Measurements from ENCODE around the gene SLC1A2.

Gene SLC1A2

DNA sequence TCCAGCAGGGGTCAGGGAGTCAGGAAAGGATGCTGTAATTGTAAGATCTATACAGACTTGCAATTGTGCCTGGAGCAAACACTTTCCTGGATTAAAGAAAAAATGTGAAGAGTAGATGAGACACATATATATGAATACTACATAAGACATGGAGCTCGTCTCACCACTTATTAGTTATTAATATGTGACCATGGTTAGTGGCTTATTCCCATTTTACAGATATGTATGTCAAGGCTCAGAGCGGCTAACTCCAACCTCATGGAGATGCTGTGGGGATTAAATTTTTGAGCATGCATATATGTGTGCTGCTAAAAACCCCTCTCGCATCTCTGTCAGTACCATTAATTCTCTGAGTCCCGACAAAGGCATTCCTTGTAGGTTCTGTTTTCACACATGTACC is 125.7 kb downstream of the SLC1A2 start:
- no peak for DNase-seq

DNA sequence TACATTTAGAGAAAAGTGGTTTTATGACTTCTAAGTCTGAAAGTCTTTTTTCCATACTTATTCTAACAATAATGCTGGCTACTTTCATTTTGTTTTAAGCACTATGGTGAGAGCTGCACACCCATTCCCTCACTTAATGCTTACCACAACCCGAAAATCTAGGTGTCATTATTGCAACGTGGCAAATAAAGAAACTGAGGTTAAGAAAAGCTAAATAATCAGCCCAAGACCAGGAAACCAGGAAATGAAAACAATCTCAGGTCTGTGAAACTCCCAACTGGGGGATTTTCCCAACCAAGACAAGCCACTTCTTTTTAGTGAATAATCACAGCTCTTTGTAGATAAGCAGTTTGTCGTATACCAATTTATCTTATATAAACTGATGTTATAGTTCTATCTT is 126.3 kb downstream of the SLC1A2 start:
- DNase-seq: no peak

DNA sequence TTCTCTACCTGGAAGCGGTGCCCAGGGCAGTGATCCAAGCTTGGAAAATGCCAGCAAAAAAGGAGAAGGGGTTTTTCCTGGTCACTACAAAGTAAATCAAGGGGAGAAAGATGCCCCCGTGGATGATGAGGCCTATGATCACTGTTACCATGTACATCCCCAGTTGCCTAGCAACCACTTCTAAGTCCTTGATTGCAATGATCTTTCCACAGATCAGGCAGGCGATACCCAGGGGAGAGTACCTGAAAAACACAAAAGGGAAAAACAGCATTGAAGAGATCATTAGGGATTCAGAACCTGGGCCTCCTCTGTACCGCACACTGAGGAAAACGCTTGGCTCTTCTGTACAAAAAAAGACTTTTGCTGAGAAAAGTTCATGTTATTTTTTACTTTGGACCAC is 127.1 kb downstream of the SLC1A2 start:
- DNase-seq: no peak

DNA sequence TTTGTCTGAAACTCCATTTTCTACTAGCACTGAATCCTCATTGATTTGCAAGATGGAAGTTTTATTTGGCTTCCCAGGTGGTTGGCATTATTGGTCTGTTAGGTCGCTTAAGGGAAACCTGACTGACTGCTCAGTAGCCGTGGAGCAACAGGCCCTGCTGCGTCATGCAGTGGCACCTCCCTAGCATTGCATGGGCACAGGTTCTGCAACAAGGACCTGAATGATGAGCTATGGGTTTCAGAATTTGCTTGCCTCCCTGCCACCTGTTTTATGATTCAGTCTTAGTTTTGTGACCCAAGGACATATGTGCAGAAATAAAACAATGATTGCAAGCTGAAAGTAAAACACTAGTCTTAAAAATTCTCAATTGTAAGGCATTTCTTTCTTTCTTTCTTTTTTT is 128.5 kb downstream of the SLC1A2 start:
- no peak for DNase-seq

DNA sequence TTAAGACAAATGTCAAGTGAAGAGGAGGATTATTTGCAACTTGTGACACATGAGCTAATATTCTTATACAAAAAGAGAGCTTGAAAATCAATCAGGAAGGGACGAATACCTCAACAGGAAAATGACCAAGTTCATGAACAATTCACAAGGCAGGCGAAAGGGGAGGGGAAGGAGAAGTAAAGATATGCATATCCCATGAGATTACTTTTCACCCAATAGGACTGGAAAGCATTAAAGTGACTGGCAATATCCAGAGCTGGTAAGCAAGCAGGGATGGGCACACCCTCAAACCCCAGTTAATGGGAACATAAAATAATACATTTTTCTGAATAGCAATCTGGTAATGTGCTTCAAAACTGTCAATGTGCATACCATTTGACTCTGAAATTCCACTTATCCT is 129.5 kb downstream of the SLC1A2 start:
- DNase-seq: no peak

DNA sequence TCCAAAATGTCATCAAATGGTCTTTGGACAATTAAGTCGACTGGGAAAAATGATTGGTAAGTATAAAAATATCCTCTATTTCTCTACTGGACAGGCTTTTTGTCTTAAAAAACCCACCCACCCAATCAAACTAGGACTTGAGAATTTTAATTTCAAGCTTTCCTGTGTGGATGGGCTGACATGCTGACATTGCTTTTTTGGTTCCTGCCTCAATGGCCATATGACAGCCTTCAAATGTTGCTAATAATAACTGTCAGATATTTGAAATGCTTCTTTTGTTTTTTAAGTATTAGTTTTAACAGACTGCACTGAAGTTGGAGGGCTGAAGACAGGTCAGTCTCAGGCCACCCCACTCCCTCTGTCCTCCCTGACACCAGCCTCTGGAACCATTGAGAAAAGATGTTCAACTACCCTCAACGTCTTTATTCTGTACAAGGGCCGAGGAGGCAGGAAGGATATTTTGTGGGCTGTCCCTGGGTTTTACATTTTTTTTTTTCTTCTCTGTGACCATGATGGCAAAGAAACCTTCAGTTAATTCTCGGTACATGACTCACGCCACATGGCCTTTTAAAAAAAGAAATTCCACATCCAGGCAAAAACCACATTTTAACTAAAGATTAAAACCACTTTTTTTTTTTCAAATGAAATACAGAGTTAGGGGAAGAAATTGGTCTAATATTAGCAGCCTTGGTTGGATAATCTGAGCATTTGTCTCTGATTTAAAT is 130.4 kb downstream of the SLC1A2 start:
- no peak for DNase-seq

DNA sequence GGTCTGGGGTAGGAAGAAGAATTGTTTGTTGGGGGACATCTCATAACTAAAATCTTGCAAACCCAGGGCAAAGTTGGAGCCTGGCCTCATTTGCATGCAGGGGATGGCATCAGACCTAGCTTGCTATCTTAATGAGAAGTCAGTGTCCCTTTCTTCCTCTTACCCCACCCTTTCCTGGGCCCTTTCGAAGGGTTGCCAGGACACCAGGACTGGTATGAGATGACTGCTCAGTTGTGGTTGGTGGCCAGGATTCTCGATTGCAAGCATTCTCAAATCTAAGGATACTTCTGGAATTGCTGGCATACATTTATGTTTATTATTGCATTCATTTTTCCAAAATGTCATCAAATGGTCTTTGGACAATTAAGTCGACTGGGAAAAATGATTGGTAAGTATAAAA is 131.0 kb downstream of the SLC1A2 start:
- no peak for DNase-seq

DNA sequence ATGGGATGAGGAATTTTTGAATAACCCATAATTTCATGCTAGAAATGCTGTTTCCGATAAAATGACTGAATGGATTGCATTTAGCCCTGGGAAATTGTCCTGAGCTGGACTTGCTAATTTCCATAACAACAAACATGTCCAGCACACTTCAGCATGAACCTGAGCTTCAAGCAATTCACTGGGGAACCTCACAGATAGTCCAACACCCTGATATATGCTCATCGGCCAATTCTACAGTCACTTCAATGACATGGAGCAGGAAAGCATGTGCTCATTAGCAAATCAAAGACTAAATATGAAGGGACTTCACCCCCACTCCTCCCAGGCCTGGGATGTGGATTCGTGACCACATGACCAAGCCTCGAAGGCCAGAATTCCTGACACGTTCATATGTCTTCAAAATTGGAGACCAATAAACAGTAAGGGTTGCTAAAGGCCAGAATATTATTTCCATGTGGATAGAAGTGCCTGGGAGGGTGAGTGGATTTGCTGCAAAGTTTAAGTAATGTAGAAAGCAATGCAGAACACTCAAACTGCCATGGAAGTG is 131.9 kb downstream of the SLC1A2 start:
- DNase-seq: no peak

DNA sequence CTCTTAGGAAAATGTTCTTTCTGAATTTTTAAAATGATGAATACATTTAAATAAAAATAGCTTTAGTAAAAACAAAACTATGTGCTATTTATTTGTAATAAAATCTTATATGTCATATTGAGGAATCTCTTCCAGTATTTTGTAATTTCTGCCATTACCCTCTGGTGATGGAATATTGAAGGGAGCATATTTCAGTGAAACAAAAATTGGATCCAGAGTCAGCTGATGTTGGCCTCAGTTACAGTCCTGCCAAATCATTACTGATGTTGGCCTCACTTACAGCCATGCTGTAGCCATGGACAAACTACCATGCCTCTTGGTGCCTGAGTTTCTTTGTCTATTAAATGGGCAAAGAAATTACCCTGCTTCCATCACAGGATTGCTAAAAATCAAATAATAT is 133.2 kb downstream of the SLC1A2 start:
- no peak for DNase-seq

DNA sequence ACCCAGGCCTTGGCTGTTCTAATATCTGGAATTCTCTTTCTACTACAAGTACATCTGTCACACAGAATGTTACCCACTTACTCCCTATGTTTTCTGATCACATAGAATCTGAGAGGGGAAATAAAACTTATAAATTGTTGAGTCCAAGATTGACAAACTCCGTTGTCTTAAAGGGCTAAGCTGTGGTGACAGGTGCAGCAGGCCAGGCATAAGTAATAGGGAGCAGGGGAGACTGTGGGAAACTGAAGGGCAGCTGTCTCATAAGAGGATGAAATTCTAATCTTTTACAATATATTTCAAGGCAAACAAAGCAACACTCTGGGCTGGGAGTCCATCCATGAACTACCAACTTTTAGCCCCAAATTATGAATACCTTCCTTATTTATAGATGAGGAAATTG is 133.9 kb downstream of the SLC1A2 start:
- no peak for DNase-seq

DNA sequence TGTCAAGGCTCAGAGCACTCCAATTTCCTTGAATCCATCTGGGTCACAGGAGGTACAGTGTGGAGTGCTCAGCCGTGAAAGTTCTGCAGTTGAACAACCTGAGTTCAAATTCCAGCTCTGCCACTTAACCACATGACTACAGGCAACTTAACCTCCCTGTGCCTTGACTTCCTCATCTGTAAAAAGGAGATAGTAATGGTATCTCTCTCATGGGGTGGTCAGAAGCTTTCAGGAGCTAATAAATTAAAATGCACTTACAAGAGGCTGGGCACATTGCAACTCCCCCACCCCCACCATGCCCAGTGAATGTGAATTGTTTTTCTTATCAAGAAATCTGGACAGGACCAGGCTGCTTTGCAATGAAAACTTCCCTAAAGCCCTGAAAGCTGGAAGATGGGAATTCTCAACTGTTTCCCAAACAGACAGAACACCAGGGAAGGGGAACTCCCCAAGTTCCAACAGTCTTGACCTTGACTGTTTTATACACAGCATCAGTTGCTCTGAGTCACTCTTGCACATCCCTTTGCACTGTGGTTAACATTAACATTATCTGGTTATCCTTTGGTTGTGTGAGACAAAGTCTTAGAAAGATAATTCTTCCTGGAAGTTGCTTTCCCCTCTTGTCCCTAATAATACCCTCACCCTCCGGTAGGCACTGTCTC is 137.0 kb downstream of the SLC1A2 start:
- no peak for DNase-seq

DNA sequence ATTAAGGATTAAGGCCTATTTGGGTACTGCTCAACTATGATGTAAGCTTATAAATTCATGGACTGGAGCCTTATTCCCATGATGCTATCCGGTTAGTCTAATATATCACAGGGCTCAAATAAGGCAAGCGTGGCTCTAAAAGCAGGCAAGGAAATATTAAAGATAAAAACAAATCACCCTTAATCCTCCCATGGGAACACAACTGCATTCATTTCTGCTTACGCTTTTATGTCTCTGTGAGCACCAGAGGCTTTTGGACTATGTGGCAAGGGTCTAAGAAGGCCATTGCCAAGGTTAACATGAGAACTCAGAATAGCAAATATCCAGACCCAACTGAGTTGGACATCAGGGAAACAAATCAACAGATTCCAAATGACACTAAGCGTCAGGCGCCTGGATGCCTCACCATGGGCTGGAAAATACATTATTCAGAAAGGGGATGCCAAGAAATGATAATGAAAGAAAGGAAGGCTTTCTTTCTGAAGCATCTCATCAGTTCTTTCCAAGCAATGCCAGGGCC is 138.1 kb downstream of the SLC1A2 start:
- DNase-seq: no peak

DNA sequence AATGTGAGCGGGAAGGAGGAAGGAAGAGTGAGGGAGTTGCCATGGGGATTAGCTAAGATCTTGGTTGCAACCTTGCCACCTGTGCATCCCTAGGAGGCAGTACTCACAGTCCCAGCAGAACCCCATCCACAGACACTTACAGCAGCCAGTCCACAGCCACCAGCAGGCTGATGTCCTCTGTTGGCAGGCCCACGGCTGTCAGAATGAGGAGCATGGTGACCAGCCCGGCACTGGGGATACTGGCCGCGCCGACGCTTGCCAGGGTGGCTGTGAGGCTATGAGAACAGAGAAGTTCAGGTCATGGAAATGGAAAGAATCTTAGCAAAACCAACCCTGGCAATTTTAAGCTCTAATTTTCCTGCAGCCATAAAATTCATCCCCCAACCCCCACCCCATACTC is 138.6 kb downstream of the SLC1A2 start:
- DNase-seq: no peak

DNA sequence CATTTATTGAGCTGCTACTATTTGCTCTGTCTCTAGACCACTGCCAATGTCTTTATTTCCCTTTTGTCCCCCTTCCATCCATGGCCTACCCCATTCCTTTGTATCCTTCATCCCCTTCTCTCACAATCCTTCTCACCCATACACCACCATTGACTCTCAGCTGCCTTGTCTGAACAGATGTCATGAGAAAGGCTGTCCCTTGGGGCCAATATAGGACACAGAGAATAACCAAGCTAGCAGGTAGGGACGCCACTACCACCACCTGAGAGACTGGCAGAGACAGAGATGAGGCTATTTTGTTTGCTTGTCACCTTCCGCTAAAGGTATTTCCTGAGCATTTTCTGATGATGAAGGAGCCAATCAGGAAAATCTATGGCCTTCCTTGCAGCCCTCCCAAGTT is 141.5 kb downstream of the SLC1A2 start:
- DNase-seq: no peak

DNA sequence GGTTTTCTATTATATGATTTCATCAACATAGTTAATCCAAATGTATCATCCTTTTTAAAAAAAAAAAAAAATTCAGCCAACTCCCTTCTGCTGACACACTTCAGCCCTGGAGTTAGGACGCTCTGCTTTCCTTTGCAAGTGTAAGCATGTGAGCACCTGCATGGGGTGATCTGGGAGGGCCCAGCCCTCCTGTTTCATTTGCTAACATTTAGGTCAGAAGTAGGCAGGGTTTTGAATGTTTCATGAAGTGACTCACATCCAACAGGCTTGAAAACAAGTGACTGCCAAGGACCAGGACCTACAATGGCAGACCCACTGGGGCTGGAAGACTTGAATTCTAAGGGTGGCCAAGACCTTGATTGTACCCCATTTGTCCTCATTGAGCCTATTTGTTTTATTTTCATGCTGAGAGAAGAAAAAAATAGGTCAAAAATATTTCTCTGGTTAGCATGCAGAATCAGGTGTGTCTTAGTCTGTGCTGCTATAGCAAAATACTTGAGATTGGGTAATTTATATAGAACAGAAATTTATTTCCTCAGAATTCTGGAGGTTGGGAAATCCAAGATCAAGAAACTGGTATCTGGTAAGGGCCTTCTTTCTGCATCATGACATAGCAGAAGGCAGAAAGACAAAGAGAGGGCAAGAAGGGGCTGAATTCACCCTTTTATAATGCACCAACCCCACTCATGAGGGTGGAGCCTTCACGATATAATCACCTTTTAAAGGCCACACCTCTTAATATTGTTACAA is 142.8 kb downstream of the SLC1A2 start:
- peak; percentile 33 for DNase-seq

DNA sequence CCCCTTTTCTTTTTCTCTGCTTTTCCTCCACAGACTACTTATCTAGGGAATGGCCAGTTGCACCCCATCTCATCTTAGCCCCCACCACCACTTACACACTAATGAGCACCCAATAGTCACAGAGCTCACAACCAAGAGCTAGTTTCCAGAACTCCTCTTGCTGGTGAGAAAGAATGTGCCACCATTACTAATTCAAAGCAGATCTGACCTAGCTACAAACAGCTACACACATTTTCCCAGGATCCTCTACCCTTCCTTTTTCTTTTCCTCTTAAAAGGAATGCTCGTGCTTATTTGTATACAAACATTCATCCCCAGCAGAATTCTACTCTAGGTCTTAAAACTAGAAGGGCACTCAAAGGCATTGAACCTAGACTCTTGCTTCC is 143.6 kb downstream of the SLC1A2 start:
- DNase-seq: no peak

DNA sequence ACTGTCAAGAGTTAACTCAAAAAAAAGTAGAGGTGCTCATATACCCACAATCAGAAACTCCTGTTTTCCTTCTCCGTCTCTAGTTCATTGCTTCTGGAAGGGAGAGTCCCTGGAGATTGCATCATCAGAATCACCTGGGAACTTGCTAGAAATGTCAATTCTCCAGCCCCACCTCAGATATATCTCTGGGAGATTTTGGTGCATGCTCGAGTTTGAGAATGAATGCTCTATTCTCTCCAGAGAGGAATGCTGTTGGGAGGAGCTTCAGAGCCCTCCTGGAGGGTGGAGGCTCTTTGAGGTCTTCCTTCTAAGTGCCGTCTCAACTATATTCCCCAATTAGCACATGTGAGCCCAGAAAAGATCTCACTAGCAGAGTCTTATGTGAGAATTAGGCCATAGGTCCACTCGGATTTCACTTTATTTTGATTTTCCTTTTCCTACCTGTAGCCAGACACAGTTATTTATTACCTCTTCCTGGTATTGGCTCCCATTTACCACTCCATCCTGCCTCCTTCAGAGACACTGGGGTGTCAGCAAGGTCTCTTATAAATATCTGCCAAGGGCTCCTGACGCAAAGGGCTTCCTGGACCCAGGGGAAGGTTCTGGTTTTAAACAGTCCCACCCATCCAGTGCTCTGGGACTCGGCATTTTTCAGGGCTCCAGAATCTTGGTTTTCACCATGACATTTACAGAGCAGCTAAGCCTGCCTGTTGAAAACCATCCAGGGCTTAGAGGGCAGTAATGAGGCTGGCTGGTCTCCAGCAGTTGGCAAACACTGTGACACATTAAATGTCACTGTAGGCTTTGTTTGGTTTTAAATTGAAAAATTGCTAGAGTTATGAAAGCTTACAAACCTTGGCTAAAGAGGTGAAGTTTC is 144.2 kb downstream of the SLC1A2 start:
- DNase-seq: no peak

DNA sequence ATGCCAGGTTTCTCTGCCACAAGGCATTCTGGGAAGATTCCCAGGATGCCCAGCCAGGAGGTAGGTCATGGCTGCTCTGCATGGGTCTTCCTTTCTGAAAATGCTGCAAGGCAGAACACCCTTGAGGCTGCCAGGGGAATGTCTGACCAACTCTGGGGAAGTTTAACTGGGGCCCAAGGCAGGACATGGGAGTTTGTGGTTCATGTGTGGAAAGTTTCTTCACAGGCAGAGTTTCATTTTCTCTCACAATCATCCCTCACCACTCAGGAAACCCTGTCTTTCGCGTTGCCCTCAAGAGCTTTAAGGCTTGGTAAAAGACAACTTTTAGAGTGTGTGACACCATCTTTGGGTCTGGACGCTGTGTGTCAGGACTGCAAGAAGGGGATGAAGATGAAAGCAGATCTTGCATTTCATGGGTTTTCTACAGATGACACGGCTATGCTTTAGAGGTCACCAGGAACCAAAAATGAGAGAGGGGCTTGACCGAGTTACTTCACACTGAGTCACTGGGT is 146.9 kb downstream of the SLC1A2 start:
- peak; percentile 65 for DNase-seq

DNA sequence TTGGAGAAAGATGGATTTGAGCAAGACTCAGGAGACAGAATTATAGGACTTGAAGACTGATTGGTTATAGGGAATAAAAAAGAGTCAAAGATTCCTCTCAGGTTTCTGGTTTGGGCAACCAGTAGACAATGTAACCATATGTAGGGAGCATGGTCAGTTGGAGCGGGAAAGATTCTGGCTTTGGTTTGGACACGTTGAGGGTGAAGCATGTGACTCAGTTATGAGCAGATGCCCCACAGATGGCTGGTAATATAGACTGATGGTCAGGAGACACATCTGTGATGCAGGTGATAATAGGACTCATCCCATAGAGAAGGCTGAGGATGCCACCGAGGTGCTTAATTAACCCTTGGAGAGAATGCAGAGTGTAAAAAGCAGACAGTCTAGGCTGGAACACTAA is 148.3 kb downstream of the SLC1A2 start:
- no peak for DNase-seq

DNA sequence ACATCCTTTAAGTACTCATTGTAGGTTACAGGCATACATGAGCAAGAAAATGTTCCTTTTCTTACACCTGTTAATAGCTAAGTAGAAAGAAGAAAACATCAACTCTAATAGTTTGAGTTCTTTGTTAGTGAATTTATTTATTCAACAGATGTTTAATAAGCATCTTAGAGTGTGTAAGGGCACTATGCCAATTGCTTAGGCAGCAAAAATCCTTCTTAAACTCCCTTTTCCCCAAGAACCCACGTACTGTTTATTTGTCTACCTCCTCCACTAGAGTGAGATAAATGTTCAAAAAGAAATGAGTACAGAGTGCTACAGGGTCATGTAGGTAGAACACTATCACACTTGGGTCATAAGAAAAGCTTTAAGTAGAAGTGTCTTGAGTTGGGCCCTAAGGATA is 149.0 kb downstream of the SLC1A2 start:
- DNase-seq: no peak

DNA sequence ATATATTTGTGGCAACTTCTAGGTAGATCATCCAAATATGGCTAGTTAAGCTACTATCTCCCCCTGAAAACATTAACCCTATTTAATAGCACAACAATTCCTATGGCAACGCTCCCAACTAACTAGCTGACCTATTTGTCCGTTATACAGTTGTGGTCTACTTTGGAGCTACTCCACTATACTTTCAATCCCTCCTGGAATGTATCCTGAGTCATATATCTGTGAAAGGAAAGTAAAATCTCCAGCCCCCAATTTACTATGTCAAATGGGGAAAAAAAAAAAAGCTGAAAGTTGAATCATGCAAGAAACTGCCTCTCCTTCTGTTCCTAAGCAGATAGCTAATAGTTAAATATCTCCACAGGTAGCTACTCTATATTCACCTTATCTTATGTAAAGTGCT is 151.9 kb downstream of the SLC1A2 start:
- DNase-seq: no peak

DNA sequence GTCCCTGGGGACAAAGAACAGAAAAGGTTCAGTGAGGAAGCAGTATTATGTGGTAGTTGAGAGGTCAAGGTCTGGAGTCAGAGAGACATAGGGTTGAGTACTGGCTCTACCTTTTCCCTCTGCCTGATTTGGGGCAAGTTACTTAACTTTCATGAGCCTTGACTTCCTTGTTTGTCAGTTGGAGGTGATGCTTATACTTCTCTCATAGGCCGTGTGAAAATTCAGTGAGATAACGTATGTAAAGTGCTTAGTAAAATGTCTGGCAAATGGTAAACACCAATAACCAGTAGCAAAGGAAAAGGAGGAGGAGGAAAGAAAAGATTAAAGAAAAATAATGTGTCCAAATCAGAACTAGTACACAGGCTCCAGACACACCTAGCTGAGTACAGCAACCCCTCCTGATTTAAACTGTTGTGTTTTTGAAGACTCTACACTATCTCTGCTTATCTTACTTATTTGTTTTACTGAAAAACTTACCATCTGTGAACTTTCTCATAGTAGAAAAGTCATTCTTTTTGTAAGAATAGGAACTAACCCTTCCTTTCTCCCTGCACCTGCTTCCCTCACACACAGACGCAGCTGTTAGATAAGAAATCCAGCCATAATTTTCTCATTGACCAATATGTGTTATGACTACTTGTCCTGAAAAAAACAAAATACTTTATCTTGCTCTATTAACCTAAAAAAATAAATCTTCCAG is 153.5 kb downstream of the SLC1A2 start:
- no peak for DNase-seq
